K562 (cell line): ENCODE results near the gene AGRN. TPM values are rescaled to one million over a fixed set of nuclear protein-coding genes. Genes with fewer than 3 reads are reported as not detected.

Source experiments
- ATAC-seq: fragments of 200-7000 bp; cut with Tn5 transposase; 3 replicates; pipeline ENCODE4 v1.9.1; 2020; ENCODE audit warnings: moderate library complexity
- BruUV-seq: library from RNA; stranded (reverse); fragments of 400-500 nt; replicated peaks from 2 replicates; lab custom pipeline; 2021; lab: Mats Ljungman, UMichigan
- CTCF ChIA-PET: fragments of 300-600 bp; formaldehyde crosslinking; extraction: SDS; loops from one replicate; lab custom pipeline; 2021; ENCODE audit warnings: low intra/inter-chr PET ratio; lab: Yijun Ruan, JAX
- POLR2A ChIA-PET: fragments of 300-600, 350-650 bp; sonication (Branson Sonifier 250); formaldehyde crosslinking; extraction: SDS; loops from one replicate; lab custom pipeline; 2021; ENCODE audit warnings: antibody characterized with exemption, inconsistent platforms; lab: Yijun Ruan, JAX
- DNase-seq, 4 experiments: peaks; one replicate each; pipeline versions ENCODE4 v3.0.0 to v3.0.0-alpha.2; 2011 to 2018; ENCODE audit warnings: low spot score in 3 of 4, mixed read lengths in 3 of 4; ENCODE audit errors: extremely low read depth in 1 of 4
- FAIRE-seq: peaks from 2 replicates; lab custom pipeline; 2011; peaks lifted over from hg19 to GRCh38; lab: Jason Lieb, UNC
- H2AFZ ChIP-seq: 2 replicates; pipeline ENCODE4 v1.6.0; 2011; ENCODE audit warnings: low read depth, low read length, control low read depth, inconsistent platforms
- H3K27ac ChIP-seq: fragments of 200-600 bp; 3 replicates; pipeline ENCODE4 v1.8.0; 2011; ENCODE audit warnings: low read depth, mild to moderate bottlenecking, control low read depth, inconsistent platforms, low read length, moderate library complexity, mixed read lengths; ENCODE audit errors: extremely low read depth
- H3K27me3 ChIP-seq, 2 experiments: fragments of 300-600 bp in 1 of 2; 2 replicates in 1 of 2; 3 replicates in 1 of 2; pipeline versions ENCODE4 v1.6.0 to v1.8.0; 2011; ENCODE audit warnings: inconsistent platforms in 2 of 2, low read length in 2 of 2, mild to moderate bottlenecking in 1 of 2, mixed read lengths in 1 of 2, moderate library complexity in 1 of 2; ENCODE audit not compliant: control insufficient read depth in 2 of 2, insufficient read depth in 2 of 2
- H3K36me3 ChIP-seq: fragments of 300-600 bp; 3 replicates; pipeline ENCODE4 v1.8.0; 2011; ENCODE audit warnings: mild to moderate bottlenecking, low read length, inconsistent platforms; ENCODE audit not compliant: control insufficient read depth, insufficient read depth
- H3K4me1 ChIP-seq, 2 experiments: fragments of 200-600 bp in 1 of 2; replicated peaks in 1 of 2; 2 replicates in 1 of 2; 3 replicates in 1 of 2; pipeline versions ENCODE4 v1.5.1 to v1.8.0; 2011; ENCODE audit warnings: inconsistent platforms in 2 of 2, low read length in 2 of 2, mild to moderate bottlenecking in 1 of 2, mixed read lengths in 1 of 2, moderate library complexity in 1 of 2; ENCODE audit not compliant: control insufficient read depth in 2 of 2, insufficient read depth in 2 of 2
- H3K4me2 ChIP-seq: 2 replicates; pipeline ENCODE4 v1.6.1; 2011; ENCODE audit warnings: low read length, control low read depth, inconsistent platforms, mixed read lengths; ENCODE audit not compliant: insufficient read depth
- H3K4me3 ChIP-seq: fragments of 200-600 bp; sonication (generic), shearing (Covaris generic); 2 replicates; pipeline ENCODE4 v1.5.1; 2016; ENCODE audit warnings: control low read depth, inconsistent platforms
- H3K79me2 ChIP-seq: fragments of 200-600 bp; 3 replicates; pipeline ENCODE4 v1.8.0; 2011; ENCODE audit warnings: low read length, inconsistent platforms; ENCODE audit not compliant: control insufficient read depth, insufficient read depth
- H3K9ac ChIP-seq, 2 experiments: 2 replicates each; pipeline versions ENCODE4 v1.6.0 to v1.6.1; 2011; ENCODE audit warnings: low read depth in 2 of 2, low read length in 2 of 2, control low read depth in 1 of 2, inconsistent platforms in 1 of 2, mild to moderate bottlenecking in 1 of 2, mixed read lengths in 1 of 2; ENCODE audit not compliant: insufficient read depth in 1 of 2
- H3K9me1 ChIP-seq: one replicate; pipeline ENCODE4 v1.6.0; 2011; ENCODE audit warnings: inconsistent platforms, mild to moderate bottlenecking, low read length, moderate library complexity; ENCODE audit not compliant: control insufficient read depth, insufficient read depth
- H3K9me3 ChIP-seq: replicated peaks from 2 replicates; pipeline ENCODE4 v1.5.1; 2011; ENCODE audit warnings: low read depth, low read length, inconsistent platforms; ENCODE audit not compliant: control insufficient read depth, insufficient read depth
- H4K20me1 ChIP-seq: replicated peaks from 2 replicates; pipeline ENCODE4 v1.6.1; 2011; ENCODE audit warnings: low read length, inconsistent platforms, mixed read lengths; ENCODE audit not compliant: control insufficient read depth, insufficient read depth
- MTA1 ChIP-seq: fragments of 450-650 bp; IDR thresholded peaks from 2 replicates; pipeline ENCODE4 v1.6.1; 2017; ENCODE audit warnings: borderline replicate concordance
- SIRT6 ChIP-seq: IDR thresholded peaks from one replicate; pipeline ENCODE4 v1.6.1; 2012; ENCODE audit warnings: low read depth, mild to moderate bottlenecking, control low read depth, inconsistent platforms, low read length, moderate library complexity
- USF1 ChIP-seq: sonication (generic); formaldehyde crosslinking; IDR thresholded peaks from 2 replicates; pipeline ENCODE4 v1.9.0; 2022; ENCODE audit warnings: mild to moderate bottlenecking, missing genetic modification reagents
- ZNF740 ChIP-seq, 3 experiments: fragments of 200-800 bp in 1 of 3; sonication (Bioruptor generic) in 1 of 3; sonication (generic) in 1 of 3; formaldehyde crosslinking in 1 of 3; IDR thresholded peaks; 2 replicates each; pipeline versions ENCODE4 v1.6.1 to v1.8.0; 2016 to 2022; ENCODE audit warnings: mild to moderate bottlenecking in 2 of 3, missing compliant biosample characterization in 2 of 3, missing genetic modification characterization in 2 of 3, missing genetic modification reagents in 1 of 3
- WGBS: fragments of 100-300 bp; shearing (Covaris generic); methylation state at CpG from one replicate; pipeline ENCODE4 v1.1.6; 2016; ENCODE audit warnings: low coverage, mixed read lengths; ENCODE audit not compliant: insufficient coverage; ENCODE audit errors: missing lambda C conversion rate; 5-methylcytosine and 5-hydroxymethylcytosine counted together
- in situ Hi-C: fragments of 300-500 bp; cut with MboI; formaldehyde crosslinking; loops from 4 replicates; pipeline ENCODE4 v1.15.0; 2018; ENCODE audit warnings: inconsistent platforms, mixed read lengths
- intact Hi-C: fragments of 100-400 bp; cut with micrococcal nuclease; formaldehyde crosslinking; loops from 2 replicates; pipeline ENCODE4 v1.14.2; 2022
- polyA plus RNA-seq, 8 experiments: library from polyadenylated mRNA; depleted of rRNA in 4 of 8; stranded (reverse) in 5 of 8; unstranded in 3 of 8; fragments of >200 nt; fragmentation: Nextera tagmentation in 2 of 8; fragmentation: Illumina TruSeq in 1 of 8; extraction: Ambion mirVana in 2 of 8; extraction: Trizol in 1 of 8; gene quantifications; 2 replicates each; pipeline versions ENCODE4 v1.2.1 to v1.2.3, GENCODE V29; 2011 to 2014; ENCODE audit warnings: inconsistent platforms in 1 of 8, missing spikeins in 1 of 8
- total RNA-seq, 7 experiments: library from RNA; depleted of rRNA in 6 of 7; stranded (reverse); fragments of >200 nt in 6 of 7; fragmentation: Illumina TruSeq in 2 of 7; extraction: Trizol in 2 of 7; gene quantifications; 2 replicates each; pipeline versions ENCODE4 v1.2.1 to v1.2.3, GENCODE V29; 2011 to 2021; ENCODE audit warnings: low replicate concordance in 1 of 7
- TF ChIP-seq, protein P1 (sequence below): fragments of 200-800 bp; sonication (Bioruptor generic); IDR thresholded peaks from 2 replicates; pipeline ENCODE4 v1.6.1; 2016; ENCODE audit warnings: missing genetic modification characterization, missing compliant biosample characterization

The AGRN gene
- total and polyA plus RNA-seq, 9 of the 15 experiments (the other 6 are each of a cell fraction or from before 2014, with no cell fraction given): 0.04 to 111 (median 18.1) TPM

GRCh38 chr1:1025730-1026129 lies 5.8 kb downstream of the AGRN start:
- CTCF ChIA-PET: interaction anchor here (1.2 kb wide), 1 partner anchor 42 kb away, joined by 7 read pairs; no protein-coding TSS in a partner anchor
- Histone ChIP-seq H4K20me1 (peaks cover 22% of the 10 kb centered on the region), H3K4me2 (no peak overlapping the region), H3K4me3 (no peak overlapping the region), H2AFZ (no peak overlapping the region), H3K9me3 (no peaks in the 10 kb centered on the region), H3K79me2 (peaks cover 34% of the 10 kb centered on the region), H3K9ac (no peak overlapping the region), H3K36me3 (peaks cover 58% of the 10 kb centered on the region; the same call in 2 of the 3 replicates), H3K9me1 (peaks cover 12% of the 10 kb centered on the region), H3K27me3 (no peaks in the 10 kb centered on the region), H3K4me1 (peaks cover 29 to 73% of the 10 kb centered on the region in 2 experiments), H3K27ac (no peak overlapping the region)
- POLR2A ChIA-PET: interaction anchor here (0.7 kb wide), 1 partner anchor 59 kb away, joined by 3 read pairs; the partner anchor contains the start of gene PLEKHN1
- no TSS peak for BruUV-seq
- 88% methylated on average over 5 of the region's 10 CpGs for WGBS
- intact Hi-C loops: no loop called here
- in situ Hi-C loops: no loop called here
- no peak for FAIRE-seq
- no peak for DNase-seq
- ATAC-seq: no peak
- TF ChIP-seq SIRT6 (no peak), ZNF740 (CRISPR knock-in tag; IDR thresholded peaks at IDR 0.05) (peak; percentile 59; the same call in 1 of the 2 replicates), ZNF740 (tag; IDR thresholded peaks at IDR 0.05) (no peak), USF1 (CRISPR knock-in tag) (no peak), MTA1 (no peak)
- TF ChIP-seq, protein P1, sequence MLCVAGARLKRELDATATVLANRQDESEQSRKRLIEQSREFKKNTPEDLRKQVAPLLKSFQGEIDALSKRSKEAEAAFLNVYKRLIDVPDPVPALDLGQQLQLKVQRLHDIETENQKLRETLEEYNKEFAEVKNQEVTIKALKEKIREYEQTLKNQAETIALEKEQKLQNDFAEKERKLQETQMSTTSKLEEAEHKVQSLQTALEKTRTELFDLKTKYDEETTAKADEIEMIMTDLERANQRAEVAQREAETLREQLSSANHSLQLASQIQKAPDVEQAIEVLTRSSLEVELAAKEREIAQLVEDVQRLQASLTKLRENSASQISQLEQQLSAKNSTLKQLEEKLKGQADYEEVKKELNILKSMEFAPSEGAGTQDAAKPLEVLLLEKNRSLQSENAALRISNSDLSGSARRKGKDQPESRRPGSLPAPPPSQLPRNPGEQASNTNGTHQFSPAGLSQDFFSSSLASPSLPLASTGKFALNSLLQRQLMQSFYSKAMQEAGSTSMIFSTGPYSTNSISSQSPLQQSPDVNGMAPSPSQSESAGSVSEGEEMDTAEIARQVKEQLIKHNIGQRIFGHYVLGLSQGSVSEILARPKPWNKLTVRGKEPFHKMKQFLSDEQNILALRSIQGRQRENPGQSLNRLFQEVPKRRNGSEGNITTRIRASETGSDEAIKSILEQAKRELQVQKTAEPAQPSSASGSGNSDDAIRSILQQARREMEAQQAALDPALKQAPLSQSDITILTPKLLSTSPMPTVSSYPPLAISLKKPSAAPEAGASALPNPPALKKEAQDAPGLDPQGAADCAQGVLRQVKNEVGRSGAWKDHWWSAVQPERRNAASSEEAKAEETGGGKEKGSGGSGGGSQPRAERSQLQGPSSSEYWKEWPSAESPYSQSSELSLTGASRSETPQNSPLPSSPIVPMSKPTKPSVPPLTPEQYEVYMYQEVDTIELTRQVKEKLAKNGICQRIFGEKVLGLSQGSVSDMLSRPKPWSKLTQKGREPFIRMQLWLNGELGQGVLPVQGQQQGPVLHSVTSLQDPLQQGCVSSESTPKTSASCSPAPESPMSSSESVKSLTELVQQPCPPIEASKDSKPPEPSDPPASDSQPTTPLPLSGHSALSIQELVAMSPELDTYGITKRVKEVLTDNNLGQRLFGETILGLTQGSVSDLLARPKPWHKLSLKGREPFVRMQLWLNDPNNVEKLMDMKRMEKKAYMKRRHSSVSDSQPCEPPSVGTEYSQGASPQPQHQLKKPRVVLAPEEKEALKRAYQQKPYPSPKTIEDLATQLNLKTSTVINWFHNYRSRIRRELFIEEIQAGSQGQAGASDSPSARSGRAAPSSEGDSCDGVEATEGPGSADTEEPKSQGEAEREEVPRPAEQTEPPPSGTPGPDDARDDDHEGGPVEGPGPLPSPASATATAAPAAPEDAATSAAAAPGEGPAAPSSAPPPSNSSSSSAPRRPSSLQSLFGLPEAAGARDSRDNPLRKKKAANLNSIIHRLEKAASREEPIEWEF (CRISPR knock-in tag): no peak
